ENCODE data around the gene ATP5F1B. TPM values are rescaled to one million over a fixed set of nuclear protein-coding genes. Genes with fewer than 3 reads are reported as not detected.
A peak's percentile ranks its signal among the peaks of the same experiment; 100 is the strongest.

ATP5F1B gene
- polyA plus RNA-seq, 1 of the 3 experiments (the other 2 are of a cell fraction): 762 TPM

GRCh38 chr12:56636675-56637540, 8.9 kb downstream of the ATP5F1B start:
- peak; percentile 92 for DNase-seq
- Histone ChIP-seq H4K20me1 (ENCODE audit: insufficient read depth) (peaks cover 18% of the 10 kb centered on the region), H3K9ac (peak overlapping the region; percentile 75), H3K27ac (ENCODE audit: low read depth in 2 of 2, low read length in 1 of 2) (peak overlapping the region; percentile 94 to 96), H3F3A (replicated peaks; ENCODE audit: insufficient read depth) (peaks cover 51% of the 10 kb centered on the region), H3K4me3 (ENCODE audit: low read depth in 2 of 2, low read length in 1 of 2) (peak overlapping the region; percentile 90 to 95), H3K4me2 (peak overlapping the region; percentile 98), H3K27me3 (ENCODE audit: insufficient read depth) (no peaks in the 10 kb centered on the region), H3K79me2 (ENCODE audit: insufficient read depth) (peaks cover 45% of the 10 kb centered on the region), H3K36me3 (replicated peaks in 1 of 2; ENCODE audit: control insufficient read depth in 1 of 2, insufficient read depth in 2 of 2, low read length in 1 of 2) (peaks cover 30 to 45% of the 10 kb centered on the region in 2 experiments), H3K4me1 (ENCODE audit: control insufficient read depth in 1 of 2, insufficient read depth in 2 of 2, low read depth in 1 of 2, low read length in 1 of 2) (peaks cover 25 to 44% of the 10 kb centered on the region in 2 experiments), H2AFZ (ENCODE audit: low read depth) (peak overlapping the region; percentile 77), H3K9me2 (no peaks in the 10 kb centered on the region), H3K9me3 (no peaks in the 10 kb centered on the region)
- ChIA-PET CTCF (interaction anchor here (0.6 to 3.7 kb wide), 53 partner anchors 8 to 570 kb away, joined by 3 to 54 read pairs (median 4); partner anchors contain the start of genes ATP5F1B, NACA, PRIM1 and RBMS2), POLR2A (interaction anchor here (0.5 to 2.0 kb wide), 9 partner anchors 9 to 277 kb away, joined by 3 to 25 read pairs (median 4); partner anchors contain the start of genes ATP5F1B, NACA, PTGES3 and RBMS2)
- 2% methylated on average over 10 of the region's 12 CpGs for WGBS (ENCODE audit: low lambda C conversion rate)
- TF ChIP-seq SMC3 (IDR thresholded peaks at IDR 0.05; ENCODE audit: low read depth, low read length) (peak; percentile 69), EP300 (IDR thresholded peaks at IDR 0.05; ENCODE audit: borderline replicate concordance in 1 of 2, low read depth in 1 of 2, low read length in 1 of 2) (0 out of 4 replicates have a peak, but pooled peaks have one; percentile 19 to 20), TCF12 (IDR thresholded peaks at IDR 0.05) (peak; percentile 51), ELF1 (IDR thresholded peaks at IDR 0.05) (peak; percentile 54; the same call in 1 of the 2 replicates), RXRA (IDR thresholded peaks at IDR 0.05; ENCODE audit: borderline replicate concordance, low read depth) (peak; percentile 54; the same call in 1 of the 2 replicates), CHD2 (IDR thresholded peaks at IDR 0.05; ENCODE audit: low read length, partially characterized antibody) (peak; percentile 66), FOXJ3 (CRISPR knock-in tag; IDR thresholded peaks at IDR 0.05) (0 out of 2 replicates have a peak, but pooled peaks have one; percentile 39), GABPA (IDR thresholded peaks at IDR 0.05; ENCODE audit: low read depth) (peak; percentile 44; the same call in 1 of the 2 replicates), IRF3 (IDR thresholded peaks at IDR 0.05; ENCODE audit: low read depth, low read length) (no peak), GATA2 (CRISPR knock-in tag; IDR thresholded peaks at IDR 0.05) (no peak), EZH2phosphoT487 (IDR thresholded peaks at IDR 0.05; ENCODE audit: borderline replicate concordance, low read depth) (no peak), YY1 (IDR thresholded peaks at IDR 0.05; ENCODE audit: low read depth) (0 out of 2 replicates have a peak, but pooled peaks have one; percentile 4), RAD21 (IDR thresholded peaks at IDR 0.05; ENCODE audit: low read length) (peak; percentile 80), JUND (IDR thresholded peaks at IDR 0.05) (peak; percentile 26; the same call in 1 of the 2 replicates), FOSL2 (IDR thresholded peaks at IDR 0.05; ENCODE audit: borderline replicate concordance, low read depth) (no peak), POLR2AphosphoS5 (IDR thresholded peaks at IDR 0.05; ENCODE audit: low read depth, low read length) (peak; percentile 84; the same call in 1 of the 2 replicates), MEF2A (IDR thresholded peaks at IDR 0.05; ENCODE audit: borderline replicate concordance, low read depth) (no peak; the same call in 1 of the 2 replicates), TAF1 (IDR thresholded peaks at IDR 0.05; ENCODE audit: borderline replicate concordance, low read depth, low read length) (peak; percentile 59; the same call in 1 of the 2 replicates), FOXM1 (IDR thresholded peaks at IDR 0.05; ENCODE audit: low read depth) (no peak), NRF1 (IDR thresholded peaks at IDR 0.05; ENCODE audit: low read depth, low read length) (no peak), PBX3 (IDR thresholded peaks at IDR 0.05) (peak; percentile 72), USF2 (IDR thresholded peaks at IDR 0.05; ENCODE audit: borderline replicate concordance, low read depth, low read length) (no peak), ZBTB33 (IDR thresholded peaks at IDR 0.05; ENCODE audit: borderline replicate concordance, low read depth) (peak; percentile 58; the same call in 1 of the 2 replicates)
- TF ChIP-seq, protein P1, sequence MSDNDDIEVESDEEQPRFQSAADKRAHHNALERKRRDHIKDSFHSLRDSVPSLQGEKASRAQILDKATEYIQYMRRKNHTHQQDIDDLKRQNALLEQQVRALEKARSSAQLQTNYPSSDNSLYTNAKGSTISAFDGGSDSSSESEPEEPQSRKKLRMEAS (IDR thresholded peaks at IDR 0.05; ENCODE audit: low read depth): no peak
